ENCODE results near the gene P2RX5. TPM values are rescaled to one million over a fixed set of nuclear protein-coding genes. Genes with fewer than 3 reads are reported as not detected.
A peak's percentile ranks its signal among the peaks of the same experiment; 100 is the strongest.

P2RX5 gene
- polyA plus RNA-seq, 3 donors = 1.3 to 2.0 (median 1.6) TPM

DNA sequence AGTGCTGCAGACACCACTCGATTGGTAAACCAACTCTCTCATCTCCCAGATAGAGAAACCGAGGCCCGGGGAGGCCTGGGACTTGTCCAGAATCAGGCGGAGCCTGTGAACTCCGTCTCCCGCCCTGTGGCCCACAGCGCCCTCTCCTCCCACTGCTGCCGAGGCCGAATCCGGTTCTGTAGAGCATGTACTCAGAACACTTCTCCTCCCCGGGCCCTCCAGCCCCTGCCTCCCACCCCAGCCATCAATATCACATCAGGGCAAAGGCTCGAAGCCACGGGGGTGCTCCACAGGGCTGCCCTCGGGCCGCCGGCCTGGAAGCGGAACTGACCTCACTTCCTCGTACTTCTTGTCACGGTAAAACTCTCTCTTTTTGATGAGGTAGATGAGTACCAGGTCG is 14.4 kb downstream of the P2RX5 start:
- DNase-seq = no peak

DNA sequence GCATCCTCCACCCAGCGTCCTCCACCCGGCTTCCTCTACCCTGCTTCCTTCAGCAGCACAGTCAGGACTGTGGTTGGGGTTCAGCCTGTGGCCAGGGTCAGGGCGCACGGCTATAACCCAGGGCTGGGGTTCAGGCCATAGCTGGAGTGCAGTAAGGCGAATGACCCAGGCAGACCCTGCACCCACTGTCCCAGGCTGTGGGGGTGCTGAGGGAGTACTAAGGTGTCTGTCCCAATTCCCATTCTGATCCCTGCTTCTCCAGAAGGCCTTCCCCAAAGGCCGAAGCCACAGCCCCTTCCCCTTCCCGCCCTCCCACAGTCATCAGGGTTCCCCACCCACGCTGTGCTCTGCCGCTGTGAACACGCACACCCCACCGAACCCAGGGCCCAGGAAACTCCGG is 14.9 kb downstream of the P2RX5 start:
- DNase-seq = no peak

DNA sequence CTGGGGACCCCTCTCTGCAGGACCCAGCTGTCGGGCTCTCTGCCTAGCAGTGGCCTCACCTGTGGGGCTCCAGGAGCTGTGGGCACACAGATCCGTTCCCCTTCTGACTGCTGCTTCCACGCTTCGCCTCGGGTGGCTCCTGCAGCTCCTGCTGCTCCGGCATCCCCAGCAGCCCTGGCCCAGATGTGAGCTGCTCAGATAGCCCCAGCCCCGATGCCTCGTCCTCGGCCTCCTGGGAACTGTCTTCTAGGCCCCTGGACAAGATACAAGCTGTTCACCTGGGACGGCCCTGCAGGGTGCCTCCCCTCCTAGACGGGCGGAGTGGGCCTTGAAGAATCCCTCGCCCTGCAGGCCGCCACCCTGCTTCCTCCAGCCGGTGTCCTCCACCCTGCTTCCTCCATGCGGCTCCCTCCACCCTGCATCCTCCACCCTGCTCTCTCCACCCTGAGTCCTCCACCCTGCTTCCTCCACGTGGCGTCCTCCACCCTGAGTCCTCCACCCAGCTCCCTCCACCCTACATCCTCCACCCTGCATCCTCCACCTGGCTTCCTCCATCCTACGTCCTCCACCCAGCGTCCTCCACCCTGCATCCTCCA is 16.3 kb downstream of the P2RX5 start:
- no peak for DNase-seq

DNA sequence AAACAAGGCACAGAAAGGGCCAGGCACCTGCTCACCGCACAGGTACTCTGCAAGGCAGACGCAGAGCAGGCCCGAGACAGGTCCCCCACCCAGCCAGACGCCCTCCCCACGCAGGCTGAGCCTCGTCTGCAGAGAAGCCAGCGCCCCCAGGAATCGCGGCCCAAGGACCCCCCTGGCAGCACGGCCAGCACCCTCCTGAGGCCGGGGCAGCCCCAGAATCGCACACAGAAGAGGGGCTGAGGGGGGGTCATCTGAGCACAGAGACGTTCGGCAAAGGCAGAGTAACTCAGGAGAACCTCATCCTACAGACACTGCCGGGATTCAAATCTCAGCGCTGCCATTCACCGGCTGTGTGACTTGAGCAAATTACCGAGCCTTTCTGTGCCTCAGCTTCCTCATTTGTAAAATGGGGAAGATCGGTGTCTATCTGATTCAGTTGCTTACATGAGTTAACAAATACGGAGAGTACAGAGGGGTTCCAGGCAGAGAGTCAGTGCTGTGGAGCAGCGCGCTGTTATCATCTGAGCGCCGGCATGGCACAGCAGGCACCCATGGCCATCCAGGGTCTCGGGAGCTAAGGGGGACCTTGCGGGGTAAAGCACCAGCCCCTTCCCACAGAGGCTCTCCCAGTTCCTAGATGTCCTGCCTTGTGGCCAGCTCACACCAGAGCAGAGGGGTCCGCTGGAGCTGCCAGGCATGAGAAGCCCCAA is 17.0 kb downstream of the P2RX5 start:
- DNase-seq = no peak

DNA sequence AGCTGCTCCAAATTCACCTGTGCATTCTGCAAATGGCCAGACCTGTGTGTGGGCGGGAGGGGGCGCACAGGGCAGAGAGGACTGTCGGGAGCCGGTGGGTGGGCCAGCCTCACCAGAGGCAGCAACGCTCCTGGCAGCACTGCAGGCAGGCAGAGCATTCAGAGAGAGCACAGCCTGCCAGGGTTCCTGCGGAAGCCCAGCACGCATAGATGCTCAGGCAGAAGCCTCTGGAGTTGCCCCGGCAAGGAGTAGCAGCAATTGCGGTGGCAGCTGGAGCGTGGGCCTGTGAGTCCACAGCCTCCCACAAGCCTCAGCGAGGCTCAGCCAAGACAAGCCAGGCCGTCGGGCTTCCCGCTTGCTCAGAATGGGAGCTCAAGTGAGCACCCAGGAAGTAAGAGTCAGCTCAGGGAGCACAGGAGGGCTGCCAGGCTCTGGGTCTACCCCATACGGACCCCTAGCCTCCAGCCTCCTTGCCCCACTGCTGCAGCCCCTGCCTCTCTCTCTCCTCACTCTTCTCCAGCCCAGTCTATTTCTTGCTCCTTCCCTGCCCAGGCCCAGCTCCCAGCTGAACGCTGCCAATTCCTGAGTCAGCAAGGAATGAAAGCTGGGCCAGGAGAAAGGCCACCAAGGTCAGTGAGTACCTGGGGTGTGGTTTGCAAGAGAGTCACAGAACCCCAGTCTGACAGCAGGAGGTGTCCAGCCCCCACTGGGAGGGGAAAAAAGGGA is 17.7 kb downstream of the P2RX5 start:
- no peak for DNase-seq

DNA sequence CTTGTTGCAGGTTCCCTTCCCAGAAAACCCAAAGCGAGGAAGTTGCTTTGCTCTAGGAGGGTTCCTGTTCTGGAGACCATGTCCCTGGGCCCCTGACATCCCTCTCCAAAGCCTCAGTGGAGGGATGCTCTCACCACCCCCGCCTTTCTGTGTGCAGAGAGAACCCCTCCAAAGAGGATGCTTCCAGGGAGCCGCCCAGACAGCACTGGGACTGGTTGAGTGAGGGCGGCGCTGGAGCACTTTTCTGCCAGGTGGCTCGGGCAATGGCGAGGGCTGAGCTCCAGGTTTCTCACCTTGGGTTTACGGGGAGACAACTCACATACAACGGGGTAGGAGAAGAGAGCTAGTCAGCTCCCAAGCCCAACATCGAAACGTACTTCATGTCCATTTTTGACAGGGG is 20.1 kb downstream of the P2RX5 start:
- no peak for DNase-seq

DNA sequence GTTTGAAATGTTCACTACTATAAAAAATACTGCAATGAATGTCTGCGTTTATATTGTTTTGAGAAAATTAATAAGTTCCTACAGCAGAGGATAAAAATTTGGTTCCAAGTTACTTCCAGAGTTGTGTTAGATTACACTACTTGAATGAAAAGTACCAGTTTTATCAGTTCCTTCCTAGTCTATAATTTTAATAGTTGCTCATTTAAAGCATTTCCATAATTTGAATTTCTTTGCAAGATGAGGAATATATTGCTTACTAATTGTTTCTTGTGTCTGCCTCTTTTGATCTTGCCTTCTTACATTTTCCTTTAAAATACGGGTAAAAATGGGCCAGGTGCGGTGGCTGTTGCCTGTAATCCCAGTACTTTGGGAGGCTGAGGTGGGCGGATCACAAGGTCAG is 23.4 kb downstream of the P2RX5 start:
- DNase-seq = no peak

DNA sequence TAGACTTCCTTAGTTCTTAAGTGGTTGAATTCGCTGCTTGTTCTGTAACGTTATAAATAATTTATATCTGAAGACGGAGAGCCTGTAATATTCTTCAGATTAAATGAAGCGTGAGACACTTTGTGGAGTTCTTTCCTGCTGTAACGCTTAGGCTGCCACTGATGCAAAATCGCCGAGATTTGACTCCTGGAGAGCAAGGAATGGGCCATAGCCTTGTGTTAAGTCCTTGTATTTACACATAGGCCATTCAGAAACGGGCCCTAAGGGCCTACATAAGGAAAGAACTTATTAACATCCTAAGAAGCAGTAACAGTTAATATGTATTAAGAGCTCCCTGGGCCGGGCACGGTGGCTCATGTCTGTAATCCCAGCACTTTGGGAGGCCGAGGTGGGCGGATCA is 26.4 kb downstream of the P2RX5 start:
- DNase-seq = no peak

DNA sequence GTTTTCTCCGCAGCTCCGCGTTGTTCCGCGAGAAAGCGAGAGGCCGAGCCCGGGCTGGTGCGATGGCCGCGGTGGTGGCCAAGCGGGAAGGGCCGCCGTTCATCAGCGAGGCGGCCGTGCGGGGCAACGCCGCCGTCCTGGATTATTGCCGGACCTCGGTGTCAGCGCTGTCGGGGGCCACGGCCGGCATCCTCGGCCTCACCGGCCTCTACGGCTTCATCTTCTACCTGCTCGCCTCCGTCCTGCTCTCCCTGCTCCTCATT is 26.9 kb downstream of the P2RX5 start:
- no peak for DNase-seq

DNA sequence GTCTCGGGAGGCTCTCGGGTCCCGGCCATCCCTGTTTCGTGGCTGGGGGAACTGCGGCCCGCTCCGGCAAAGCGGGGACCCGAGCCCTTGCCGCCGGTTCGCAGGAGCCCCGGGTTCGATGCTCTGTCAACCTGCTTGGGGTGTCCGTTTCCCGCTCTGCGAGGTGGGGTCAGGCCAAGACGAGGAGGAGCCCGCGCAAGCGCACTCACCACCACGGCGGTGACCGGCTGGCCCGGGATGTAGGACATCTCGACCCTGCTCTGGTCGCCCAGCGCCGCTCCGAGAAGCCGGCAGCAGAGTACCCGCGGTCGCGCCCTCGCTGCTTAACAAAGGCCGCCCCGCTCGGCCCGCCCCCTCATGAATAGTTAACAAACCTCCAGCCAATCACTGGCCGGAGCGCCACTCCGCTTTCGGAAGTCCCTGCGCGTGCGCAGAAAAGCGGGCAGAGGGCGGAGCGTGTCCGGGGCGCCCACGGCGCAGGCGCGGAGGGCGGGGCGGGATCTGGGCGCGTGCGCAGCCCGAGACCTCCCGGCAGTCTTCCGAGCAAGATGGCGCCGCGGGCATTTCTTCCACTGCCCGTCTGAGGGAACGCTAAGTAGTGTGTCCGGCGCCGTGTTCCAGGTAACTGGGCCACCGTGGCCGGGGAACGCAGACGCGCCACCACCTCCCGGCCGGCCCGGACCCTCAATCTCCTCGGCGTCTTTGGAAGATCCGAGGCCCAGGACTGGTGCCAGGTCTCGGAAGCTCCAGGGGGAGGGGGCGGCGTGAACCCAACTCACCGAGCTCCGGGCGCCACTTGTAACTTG is 27.5 kb downstream of the P2RX5 start, which contains the start of the genes EMC6 and TAX1BP3:
Gene EMC6 (plus strand): TSS at position 534 of the 806 bp plus-strand sequence. CDS start 335 bp downstream, outside the sequence.
Gene TAX1BP3 (minus strand): TSS at position 300 of the 806 bp plus-strand sequence. CDS start 52 bp downstream, at position 248.
- peak; percentile 98 for DNase-seq

DNA sequence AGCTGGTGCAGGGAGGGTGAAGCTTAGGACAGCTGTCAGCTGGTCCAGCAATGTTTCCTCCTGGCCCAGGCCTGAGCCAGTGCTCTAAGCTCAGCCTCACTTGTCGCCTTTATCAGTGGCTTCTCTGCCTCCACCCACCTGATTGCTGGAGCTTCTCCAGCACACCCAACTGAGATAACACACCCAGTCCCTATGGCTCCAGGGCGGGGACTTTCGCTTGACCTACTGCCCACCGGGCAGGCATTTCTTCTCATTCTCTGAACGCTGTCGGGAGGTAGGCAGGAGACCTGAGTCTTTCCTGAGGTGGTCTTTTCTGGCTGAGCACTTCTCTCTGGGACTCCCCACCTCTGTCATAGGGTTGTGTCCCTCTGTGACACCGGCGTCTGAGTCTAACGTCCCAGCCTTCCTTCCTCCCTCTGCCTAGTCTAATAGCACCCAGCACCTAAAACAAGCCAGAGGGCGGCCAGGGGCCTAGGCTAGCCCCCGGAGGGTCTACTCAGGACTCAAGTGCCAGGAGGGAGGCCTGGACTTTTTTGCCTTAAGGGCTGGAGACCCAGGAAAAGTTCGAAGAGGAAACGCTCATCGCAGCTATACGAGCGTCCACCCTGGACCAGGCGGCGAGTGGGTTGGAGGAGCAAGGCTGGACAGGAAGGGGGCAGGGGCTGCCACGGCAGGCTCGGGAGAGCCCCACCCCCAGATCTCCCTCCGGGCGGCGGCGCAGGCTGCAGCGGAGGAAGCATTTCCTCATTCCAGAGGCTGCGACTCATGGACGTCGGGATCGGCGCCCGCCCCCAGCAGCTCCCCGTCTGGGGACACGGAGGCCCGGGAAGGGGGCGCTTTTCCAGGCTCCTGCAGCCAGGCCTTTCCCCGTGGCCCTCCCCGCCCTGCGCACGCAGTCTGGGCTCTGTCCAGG is 28.3 kb downstream of the P2RX5 start:
- peak; percentile 88 for DNase-seq

DNA sequence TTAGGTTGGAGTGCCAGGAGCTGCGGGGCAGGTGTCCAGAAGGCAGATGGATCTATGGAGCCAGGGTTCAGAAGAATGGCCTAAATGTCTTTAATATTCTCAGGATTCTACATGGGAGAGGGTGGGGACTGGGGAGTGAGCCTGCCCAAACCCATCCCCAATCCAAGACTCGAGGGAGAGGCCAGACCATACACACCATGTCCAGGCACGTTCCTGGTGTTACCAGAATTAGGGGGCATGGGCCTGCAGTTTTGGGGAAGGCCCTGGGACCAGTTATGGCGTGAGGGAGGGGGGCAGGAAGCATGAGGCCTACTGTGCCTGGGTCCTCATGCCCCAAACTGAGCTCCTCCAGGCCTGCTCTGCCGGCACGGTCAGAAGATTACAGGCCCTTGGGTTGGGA is 29.4 kb downstream of the P2RX5 start:
- DNase-seq = no peak

DNA sequence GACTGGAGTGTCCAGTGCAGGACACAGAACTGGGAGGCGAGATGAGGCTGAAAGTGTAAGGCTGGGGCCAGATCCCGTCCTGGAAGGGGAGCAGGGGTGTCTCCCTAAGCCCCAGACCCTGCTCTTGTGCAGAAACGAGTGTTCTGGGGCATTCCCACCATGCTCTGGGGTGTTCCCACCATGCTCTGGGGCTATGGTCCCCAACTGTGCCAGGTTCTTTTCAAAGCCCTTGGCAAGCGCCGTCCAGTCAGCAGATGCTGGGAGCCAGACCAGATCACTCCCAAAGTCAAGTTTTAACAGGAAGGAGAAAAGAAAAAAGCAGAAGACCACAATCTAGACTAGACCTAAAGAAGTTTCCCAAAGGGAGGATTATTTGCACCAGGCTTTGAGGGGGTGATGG is 30.1 kb downstream of the P2RX5 start:
- DNase-seq = no peak

DNA sequence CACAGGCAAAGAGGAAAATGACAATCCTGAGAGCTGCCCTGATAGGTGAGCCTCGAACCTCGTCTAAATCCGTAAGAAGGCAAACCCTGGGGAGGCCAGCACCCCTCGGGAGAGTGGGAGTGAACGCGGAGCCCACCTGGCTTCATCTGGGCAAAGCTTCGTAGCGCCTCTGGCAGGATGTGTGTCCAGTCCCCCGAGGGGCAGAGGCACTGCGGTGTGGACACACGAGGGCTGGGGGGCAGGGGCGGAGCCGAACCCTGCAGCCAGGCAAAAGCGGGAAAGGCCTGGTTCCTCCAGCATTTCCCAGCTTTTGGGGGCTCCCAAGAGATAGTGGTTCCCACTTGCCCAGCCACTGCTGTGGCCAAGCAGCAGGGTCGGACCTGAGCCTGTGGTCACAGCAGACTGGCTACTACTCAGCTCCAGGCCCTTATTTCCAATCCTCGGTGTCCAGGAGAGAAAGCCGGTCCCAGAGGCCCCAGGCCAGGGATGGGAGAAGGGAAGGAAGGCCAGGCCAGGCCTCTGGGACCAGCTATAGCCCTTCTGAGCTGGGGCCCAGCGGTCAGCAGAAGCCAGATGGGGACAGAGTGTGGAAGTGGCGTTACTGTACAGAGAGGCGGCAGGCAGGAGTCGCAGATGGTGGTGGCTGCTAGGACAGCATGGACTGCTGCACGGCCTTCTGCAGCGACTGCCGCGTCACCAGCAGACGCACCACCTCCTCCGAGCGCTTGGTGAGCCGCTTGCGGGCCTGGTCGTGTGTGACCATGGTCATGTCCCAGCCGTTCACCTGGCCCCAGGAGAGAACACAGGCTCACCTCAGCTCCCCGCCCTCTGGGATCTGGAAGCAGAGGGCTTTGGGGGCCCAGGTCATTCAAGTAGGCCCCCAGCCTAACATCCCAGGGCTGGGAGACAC is 32.6 kb downstream of the P2RX5 start:
- DNase-seq = no peak

DNA sequence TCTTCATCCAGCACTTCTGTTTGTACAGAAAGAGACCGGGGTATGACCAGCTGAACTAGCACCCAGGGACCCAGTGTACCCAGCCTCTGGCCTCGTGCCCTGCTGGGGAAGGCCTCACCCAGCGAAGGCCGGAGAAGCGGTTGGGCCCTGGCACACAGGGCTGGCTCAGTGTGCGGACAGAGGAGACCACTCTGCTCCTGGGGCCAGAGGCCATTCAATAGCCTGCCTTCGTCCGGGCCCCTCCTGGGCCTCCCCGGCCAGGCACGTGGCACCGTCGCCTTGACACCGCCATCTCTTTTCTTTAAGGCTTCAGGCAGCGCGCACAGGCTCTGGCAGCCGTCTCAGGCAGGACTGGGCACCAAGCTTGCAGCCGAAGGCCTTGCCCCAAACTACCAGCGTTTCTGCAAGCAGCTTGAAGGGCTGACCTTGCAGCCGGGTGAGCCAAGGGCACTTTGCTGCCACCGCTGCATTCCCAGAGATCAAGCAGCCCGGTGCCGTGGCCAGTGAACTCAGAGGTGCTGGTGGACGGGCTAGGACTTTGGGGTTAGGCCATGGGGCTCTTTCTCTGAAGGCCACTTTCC is 35.6 kb downstream of the P2RX5 start:
- DNase-seq = no peak

DNA sequence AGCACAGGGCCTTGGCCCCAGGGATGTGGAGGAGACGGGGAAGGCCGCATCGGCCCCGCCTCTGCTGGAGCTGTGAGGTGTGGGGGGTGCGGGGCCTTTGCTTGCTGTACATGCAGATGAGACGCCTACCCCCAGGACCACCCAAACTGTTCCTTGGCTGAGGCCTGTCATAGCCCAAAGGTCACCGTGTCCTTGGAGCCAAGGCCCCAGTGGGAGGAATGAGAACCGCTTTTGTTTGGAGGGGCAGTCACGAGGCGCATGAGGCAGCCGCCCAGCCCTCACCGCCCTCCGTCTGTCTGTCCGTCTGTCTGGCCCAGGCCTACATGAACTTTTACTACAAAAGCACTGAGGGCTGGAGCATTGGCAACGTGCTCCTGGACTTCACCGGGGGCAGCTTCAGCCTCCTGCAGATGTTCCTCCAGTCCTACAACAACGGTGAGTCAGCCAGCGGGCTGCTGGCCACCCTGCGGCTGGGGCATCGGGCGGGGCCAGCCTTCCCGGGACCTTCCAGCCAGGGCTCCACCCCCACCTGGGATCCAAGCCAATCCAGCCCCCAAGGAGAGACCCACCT is 36.3 kb downstream of the P2RX5 start:
- DNase-seq = no peak

DNA sequence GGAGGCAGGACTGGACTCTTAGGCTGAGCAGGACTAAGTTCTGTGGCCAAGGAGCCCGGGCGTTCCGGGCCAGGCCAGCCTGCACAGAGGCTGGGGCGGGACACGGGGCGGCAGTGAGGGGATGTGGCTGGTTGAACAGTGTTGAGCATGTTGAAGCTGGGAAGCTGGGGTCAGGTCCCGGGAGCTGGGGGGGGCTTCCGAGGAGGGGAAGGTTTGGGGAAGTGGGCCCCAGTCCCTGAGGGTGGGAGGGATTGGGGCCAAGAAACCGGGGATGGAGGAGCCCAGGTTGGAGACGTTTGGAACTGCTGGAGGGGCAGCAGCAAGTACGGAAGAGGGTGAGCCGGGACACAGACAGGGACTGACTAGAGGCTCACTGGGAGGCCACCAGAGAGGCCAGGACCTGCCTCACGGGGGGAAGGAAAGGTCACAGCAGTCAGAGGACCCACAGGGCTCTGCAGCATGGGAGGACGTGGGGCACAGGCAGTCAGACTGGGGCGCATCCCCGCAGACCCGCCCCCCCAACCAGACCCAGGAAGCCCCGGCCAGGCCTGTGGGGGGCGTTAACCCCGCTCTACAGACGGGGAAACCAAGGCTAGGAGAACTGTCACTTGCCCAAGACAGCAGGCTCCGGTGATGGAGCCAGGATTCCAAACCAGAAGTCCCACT is 37.0 kb downstream of the P2RX5 start:
- DNase-seq = no peak

DNA sequence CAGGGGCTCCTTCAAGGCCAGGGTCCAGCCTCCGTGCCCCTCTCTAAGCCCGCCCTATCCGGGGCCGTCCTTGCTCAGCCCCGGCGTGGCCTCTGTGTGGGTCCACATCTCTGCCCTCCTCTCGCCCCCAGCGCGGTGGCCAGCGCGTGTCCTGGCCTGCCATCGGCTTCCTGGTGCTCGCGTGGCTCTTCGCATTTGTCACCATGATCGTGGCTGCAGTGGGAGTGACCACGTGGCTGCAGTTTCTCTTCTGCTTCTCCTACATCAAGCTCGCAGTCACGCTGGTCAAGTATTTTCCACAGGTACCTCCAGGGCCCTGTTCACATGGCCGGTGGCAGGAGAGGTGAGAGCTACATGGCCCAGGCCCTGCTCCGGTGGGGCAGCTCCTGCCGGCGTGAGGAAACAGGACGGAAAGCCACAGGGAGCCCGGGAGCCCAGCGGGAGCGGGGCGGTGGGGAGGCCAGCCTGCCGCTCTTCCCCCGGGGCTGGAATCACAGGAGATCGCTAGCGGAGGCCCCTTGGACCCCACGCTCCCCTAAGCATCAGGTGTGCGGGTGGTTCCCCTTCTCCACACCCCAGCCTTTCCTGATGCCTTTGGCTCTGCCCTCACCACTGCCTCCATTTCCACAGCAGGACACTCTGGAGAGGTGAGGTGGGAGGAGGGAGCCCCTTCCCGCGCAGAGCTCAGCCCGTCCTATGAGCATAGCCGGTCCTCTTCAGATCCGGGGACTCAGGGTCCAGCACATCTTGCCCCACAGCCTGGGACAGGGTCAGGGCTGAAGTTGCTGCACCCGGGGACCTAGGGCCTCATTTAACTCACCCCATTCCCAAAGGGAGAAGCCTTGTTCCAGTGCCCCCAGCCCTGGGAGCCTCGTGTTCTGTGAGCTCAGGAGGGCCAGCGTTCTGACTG is 37.8 kb downstream of the P2RX5 start:
- DNase-seq = no peak
